Superior temporal gyrus (tissue), 1 donor: ENCODE results near the gene PABPC1L.

ENCODE experiments used
- DNase-seq: peaks from one replicate; pipeline ENCODE4 v3.0.0-alpha.2; 2016; ENCODE audit errors: extremely low spot score

Gene PABPC1L

DNA sequence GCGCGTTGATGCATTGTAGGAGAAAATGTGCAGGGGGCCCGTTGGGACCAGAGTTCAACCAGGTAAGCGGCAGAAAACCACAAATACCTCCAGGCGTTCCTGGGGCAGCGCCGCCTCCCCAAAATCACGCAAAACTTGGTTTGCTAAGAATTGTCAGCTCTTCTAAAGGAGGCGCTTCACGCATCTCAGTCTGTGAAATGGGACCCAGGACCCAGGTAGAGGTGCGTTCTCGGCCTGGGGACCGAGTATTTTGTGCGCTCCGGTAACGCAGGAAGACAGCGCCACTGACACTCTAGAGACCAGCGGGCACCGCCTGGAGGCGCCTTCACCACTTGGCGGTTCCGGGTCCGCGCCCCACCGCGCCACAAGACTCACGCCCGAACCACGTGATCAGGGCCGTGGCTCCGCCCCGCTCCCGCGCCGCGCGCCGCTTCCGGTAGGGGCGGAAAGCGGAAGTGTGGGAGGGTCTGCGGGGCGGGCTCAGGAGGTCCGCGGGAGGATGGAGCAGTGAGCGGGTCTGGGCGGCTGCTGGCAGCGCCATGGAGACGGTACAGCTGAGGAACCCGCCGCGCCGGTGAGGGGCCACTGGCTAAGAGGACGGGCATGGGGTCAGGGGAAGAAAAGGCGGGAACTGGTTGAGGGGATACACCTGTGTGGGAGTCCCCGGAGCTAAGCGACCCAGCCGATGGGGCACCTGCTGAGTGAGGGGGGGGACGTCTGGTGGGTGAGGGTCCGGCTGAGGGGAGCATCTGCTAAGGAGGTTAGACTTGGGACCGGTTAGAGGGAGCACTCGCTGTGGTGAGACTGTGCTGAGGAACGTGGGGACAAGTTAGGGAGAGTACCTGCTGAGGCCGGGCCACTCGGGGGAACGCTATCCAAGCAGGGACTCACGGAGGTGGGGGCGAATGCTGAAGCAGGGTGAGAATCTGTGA lies 56.4 kb downstream of the PABPC1L start, which contains the start of gene STK4:
Gene STK4, plus strand, starts transcription at position 483 of the 932 bp plus-strand sequence. Its CDS starts 57 bp downstream, at position 540.
- DNase-seq: peak; percentile 96

DNA sequence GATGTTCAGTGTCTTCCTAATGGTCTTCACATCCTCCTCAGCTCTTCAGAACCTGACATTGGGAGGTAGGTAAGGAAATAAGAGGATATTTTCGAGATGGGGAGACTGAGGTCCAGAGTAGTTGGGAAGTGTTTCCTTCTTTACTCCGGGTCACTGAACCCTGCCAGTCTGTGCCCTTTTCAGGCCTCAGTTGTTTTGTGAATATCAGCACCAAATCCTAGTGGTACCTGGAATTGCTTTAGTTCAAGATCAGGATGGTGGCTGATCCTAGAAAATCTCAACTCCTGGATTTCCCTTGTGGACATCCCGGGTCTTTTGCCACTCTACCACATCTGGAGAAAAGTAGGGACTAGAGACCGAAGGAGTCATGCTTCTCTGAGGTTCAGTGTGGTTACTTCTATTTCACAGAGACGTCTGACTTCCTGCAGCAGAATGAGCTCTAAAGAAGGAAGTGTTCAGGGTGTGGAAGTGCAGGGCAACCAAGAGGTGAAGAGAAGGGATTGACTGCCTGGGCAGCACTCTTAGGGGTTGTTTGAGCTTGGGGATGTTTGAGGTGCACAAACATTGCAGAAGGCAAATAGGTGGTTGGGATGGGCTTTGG lies 57.4 kb downstream of the PABPC1L start:
- no peak for DNase-seq

DNA sequence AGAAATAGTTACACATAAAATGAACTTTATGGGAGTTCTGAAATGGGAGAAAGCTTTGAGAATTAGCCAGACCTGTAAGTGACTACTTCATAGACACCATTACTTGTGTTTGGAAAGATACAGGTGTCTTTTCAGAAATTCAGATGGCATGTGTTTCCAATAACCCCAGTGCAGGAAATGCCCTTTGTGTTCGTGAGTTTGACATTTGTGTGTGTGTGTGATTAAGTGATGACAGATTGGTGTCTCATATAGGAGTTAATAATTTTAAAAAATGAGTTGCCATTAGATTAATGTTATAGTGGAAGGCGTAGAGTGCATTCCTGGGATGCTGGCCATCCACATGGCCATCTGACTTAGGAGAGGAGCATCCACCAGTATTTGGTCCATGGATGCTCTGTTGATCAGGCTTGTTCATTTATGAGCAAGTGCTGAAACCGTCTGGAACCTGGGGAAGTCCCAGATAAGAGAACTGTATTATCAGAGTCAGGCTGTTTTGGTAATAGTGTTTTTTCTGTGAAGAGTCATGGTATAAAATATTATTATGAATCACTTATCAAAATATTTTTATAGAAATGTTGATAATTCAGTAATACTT lies 59.5 kb downstream of the PABPC1L start:
- DNase-seq: no peak

DNA sequence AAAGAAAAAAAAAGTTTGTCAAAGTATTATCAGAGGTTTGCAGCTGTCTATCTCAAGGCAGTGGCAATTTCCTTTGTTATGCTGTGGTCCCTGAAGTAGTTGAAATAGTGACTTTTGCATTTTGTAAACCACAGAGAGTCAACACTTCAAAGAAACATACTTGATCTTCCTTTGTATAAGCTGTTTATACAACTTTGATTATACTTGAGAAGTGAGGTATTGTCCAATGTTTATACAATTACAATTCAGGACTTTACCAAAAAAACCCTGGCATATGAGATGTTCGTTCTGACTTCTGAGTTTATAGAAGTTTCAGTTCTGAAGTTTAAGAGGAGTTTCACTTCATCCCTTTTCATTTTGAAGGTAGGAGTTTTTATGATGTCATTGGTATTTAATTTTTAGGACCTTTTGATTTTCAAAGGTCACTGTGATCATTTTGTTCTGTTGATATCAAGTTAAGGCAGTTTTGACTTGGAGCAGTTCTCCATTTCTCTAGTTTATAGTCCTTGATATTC lies 60.4 kb downstream of the PABPC1L start:
- DNase-seq: no peak

DNA sequence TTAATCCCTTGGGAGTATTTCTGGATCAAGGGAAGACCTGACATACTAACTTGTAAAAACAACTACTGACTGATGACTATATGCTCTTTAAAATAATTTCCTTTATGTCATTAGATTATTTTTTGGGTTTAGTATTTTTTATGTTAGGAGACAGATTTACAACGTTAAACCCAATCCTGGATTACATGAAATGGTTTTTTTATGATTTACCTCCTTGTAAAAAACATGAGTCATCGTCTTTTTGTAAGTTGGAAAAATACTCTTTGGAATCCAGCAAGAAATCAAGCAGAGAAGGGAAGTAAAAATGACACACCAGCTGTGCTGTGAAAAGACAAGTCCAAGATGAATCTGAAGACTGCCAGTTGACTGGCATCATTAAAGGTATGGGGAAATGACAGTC lies 63.2 kb downstream of the PABPC1L start:
- peak; percentile 75 for DNase-seq

DNA sequence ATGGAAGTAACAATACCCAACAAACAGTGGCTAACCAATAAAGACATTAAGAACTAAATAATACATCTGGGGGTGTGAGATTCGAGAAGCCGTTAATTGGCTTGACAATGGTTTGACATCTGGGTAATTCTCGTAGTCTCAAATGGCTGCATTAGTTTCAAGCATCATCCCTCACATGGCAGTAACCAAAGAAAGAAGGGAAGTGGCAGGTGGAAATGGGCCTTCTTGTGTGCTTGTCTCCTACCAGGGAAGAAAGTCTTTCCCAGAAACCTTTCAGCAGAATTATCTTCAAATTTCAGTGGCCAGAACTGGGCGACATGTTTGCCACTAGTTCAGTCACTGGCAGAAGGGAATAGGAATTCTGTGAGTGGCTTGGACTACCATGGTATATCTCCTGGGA lies 66.8 kb downstream of the PABPC1L start:
- no peak for DNase-seq

DNA sequence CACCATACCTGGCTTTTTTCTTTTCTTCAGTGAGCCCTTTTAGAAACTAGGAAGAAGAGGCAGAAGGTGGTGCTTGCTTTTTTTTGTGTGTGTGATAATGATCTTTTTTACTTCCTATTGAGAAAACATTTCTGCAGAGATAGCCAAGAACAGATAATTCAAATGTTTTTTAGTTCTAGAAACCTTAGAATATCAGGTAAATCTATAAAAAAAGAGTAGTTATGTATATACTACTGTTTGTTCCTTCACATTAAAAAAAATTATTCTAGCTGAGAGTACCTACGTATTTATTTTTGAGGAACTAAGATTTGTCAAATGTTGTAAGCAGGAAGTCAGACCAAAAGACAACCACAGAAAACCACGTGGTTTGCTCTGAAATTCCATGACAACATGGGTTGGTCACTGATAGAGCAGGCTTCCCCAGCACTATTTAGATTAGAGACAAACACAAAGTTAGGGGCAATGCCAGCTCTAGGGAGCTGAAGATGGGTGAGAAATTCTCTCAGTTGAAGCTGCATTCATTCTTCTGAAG lies 69.3 kb downstream of the PABPC1L start:
- DNase-seq: no peak

DNA sequence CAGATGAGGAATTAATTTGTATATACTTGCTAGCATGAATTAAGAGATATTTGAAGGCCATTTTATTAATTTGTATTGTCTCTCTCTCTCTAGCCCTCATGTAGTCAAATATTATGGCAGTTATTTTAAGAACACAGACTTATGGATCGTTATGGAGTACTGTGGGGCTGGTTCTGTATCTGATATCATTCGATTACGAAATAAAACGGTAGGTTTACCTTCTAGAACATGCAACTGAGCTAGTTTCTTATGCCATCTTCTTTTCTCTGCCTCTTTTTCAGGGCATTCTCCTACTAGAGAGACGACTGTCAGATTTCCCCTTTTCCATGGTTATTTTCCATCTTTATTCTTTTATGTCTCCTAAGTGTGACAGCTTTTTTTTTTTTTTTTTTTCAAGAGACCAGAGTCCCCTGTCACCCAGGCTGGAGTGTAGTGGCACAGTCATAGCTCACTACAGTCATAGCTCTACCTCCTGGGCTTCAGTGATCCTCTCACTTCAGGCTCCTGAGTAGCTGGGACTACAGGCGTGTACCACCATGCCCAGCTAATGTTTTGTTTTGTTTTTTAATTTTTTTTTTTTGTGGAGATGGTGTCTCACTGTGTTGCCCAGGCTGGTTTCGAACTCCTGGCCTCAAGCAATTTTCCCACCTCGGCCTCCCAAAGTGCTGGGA lies 72.0 kb downstream of the PABPC1L start:
- DNase-seq: no peak

DNA sequence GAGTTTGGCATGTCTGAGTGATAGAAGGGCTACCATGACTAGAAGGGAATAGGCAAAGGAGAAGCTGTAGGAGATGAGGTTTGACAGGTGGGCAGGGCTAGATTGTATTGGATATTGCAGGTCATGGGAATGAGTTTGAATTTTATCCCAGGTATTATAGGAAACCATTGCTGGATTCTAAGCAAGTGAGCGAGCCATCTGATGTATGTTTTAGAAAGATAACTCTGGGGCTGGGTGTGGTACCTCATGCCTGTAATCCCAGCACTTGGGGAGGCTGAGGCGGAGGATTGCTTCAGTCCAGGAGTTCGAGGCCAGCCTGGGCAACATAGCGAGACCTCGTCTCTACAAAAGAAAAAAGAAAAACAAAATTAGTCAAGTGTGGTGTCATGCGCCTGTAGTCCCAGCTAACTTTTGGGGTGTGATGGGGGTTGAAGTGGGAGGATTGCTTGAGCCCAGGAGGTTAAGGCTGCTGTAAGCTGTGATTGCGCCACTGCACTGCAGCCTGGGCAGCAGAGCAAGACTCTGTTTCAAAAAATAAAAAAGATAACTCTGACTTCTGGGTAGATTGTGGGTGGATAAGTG lies 73.3 kb downstream of the PABPC1L start:
- no peak for DNase-seq

DNA sequence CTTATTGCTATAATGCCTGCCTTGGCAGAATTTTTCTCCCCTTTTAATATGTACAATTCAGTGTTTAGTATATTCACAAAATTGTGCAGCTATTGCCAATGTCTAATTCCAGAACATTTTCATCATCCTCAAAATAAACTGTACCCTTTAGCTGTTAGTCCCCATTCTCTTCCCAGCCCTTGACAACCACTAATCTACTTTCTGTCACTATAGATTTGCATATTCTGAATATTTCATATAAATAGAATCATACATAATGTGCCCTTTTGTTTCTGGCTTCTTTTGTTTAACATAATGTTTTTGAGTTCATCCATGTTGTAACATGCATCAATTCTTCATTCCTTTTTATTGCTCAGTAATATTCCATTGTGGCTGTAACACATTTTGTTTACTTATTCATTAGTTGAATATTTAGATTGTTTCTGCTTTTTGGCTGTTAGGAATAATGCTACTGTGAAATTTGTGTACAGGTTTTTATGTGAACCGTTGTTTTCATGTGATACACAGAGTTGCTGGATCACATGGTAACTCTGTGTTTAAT lies 78.8 kb downstream of the PABPC1L start:
- no peak for DNase-seq
